H9 (cell line): ENCODE data around the gene TRPV5. TPM values are rescaled to one million over a fixed set of nuclear protein-coding genes. Genes with fewer than 3 reads are reported as not detected.

Source experiments
- DNase-seq: peaks from one replicate; pipeline ENCODE4 v3.0.0-alpha.2; 2017
- H2AFZ ChIP-seq: one replicate; pipeline ENCODE4 v1.6.1; 2013; ENCODE audit warnings: mild to moderate bottlenecking, low read length, control low read depth, moderate library complexity
- H2AK5ac ChIP-seq: 2 replicates; pipeline ENCODE4 v1.6.1; 2013; ENCODE audit warnings: low read length, control low read depth, mixed read lengths; ENCODE audit not compliant: insufficient read length
- H2BK120ac ChIP-seq: one replicate; pipeline ENCODE4 v1.6.1; 2013; ENCODE audit warnings: low read depth, mild to moderate bottlenecking, low read length, control low read depth, inconsistent platforms; ENCODE audit not compliant: poor library complexity, severe bottlenecking
- H2BK12ac ChIP-seq: 2 replicates; pipeline ENCODE4 v1.6.1; 2013; ENCODE audit warnings: low read length, control low read depth, mixed read lengths, low read depth; ENCODE audit not compliant: insufficient read length
- H2BK15ac ChIP-seq: 2 replicates; pipeline ENCODE4 v1.6.1; 2013; ENCODE audit warnings: low read depth, low read length, control low read depth
- H2BK20ac ChIP-seq: one replicate; pipeline ENCODE4 v1.6.1; 2013; ENCODE audit warnings: low read depth, mild to moderate bottlenecking, low read length, control low read depth, inconsistent platforms; ENCODE audit not compliant: poor library complexity, severe bottlenecking
- H2BK5ac ChIP-seq: 2 replicates; pipeline ENCODE4 v1.6.1; 2013; ENCODE audit warnings: low read length, control low read depth, mixed read lengths; ENCODE audit not compliant: insufficient read length
- H3K14ac ChIP-seq: 2 replicates; pipeline ENCODE4 v1.6.1; 2013; ENCODE audit warnings: low read length, control low read depth; ENCODE audit not compliant: insufficient read depth
- H3K18ac ChIP-seq: 2 replicates; pipeline ENCODE4 v1.6.1; 2013; ENCODE audit warnings: low read depth, mild to moderate bottlenecking, mixed read lengths, low read length, control low read depth; ENCODE audit not compliant: insufficient read length
- H3K23ac ChIP-seq: 2 replicates; pipeline ENCODE4 v1.6.1; 2013; ENCODE audit warnings: low read length, control low read depth, mixed read lengths, low read depth; ENCODE audit not compliant: insufficient read length
- H3K23me2 ChIP-seq: 2 replicates; pipeline ENCODE4 v1.6.1; 2013; ENCODE audit warnings: low read depth, mild to moderate bottlenecking, mixed read lengths, low read length, control low read depth; ENCODE audit not compliant: insufficient read length, poor library complexity, severe bottlenecking
- H3K27ac ChIP-seq: 2 replicates; pipeline ENCODE4 v1.5.1; 2013; ENCODE audit warnings: low read length, control low read depth, mixed read lengths, low read depth; ENCODE audit not compliant: insufficient read length
- H3K27me3 ChIP-seq: 2 replicates; pipeline ENCODE4 v1.6.1; 2013; ENCODE audit warnings: low read length, control low read depth, inconsistent platforms; ENCODE audit not compliant: insufficient read depth
- H3K4ac ChIP-seq: 2 replicates; pipeline ENCODE4 v1.6.1; 2013; ENCODE audit warnings: low read depth, mild to moderate bottlenecking, control low read depth, inconsistent platforms, low read length, moderate library complexity
- H3K4me1 ChIP-seq: 2 replicates; pipeline ENCODE4 v1.6.1; 2013; ENCODE audit warnings: low read length, control low read depth, inconsistent platforms; ENCODE audit not compliant: insufficient read depth
- H3K4me2 ChIP-seq: 2 replicates; pipeline ENCODE4 v1.6.1; 2013; ENCODE audit warnings: low read length, control low read depth, mixed read lengths; ENCODE audit not compliant: insufficient read length, insufficient read depth
- H3K56ac ChIP-seq: 2 replicates; pipeline ENCODE4 v1.6.1; 2013; ENCODE audit warnings: low read depth, mild to moderate bottlenecking, mixed read lengths, low read length, control low read depth; ENCODE audit not compliant: insufficient read length
- H3K79me1 ChIP-seq: 2 replicates; pipeline ENCODE4 v1.6.1; 2013; ENCODE audit warnings: low read depth, mild to moderate bottlenecking, moderate library complexity, low read length, control low read depth, inconsistent platforms; ENCODE audit not compliant: insufficient read depth, poor library complexity, severe bottlenecking
- H3K79me2 ChIP-seq: 2 replicates; pipeline ENCODE4 v1.6.1; 2013; ENCODE audit warnings: low read length, control low read depth, inconsistent platforms; ENCODE audit not compliant: insufficient read depth
- H3K9ac ChIP-seq: 2 replicates; pipeline ENCODE4 v1.6.1; 2013; ENCODE audit warnings: low read length, control low read depth, mixed read lengths; ENCODE audit not compliant: insufficient read length; ENCODE audit errors: extremely low read depth
- H3K9me3 ChIP-seq: one replicate; pipeline ENCODE4 v1.6.1; 2013; ENCODE audit warnings: low read depth, low read length, inconsistent platforms; ENCODE audit not compliant: control insufficient read depth
- H3T11ph ChIP-seq: one replicate; pipeline ENCODE4 v1.6.1; 2013; ENCODE audit warnings: mild to moderate bottlenecking, low read length, control low read depth, inconsistent platforms
- H4K20me1 ChIP-seq: one replicate; pipeline ENCODE4 v1.6.1; 2013; ENCODE audit not compliant: control insufficient read depth, insufficient read length, insufficient read depth
- H4K5ac ChIP-seq: 2 replicates; pipeline ENCODE4 v1.6.1; 2013; ENCODE audit warnings: low read depth, mild to moderate bottlenecking, mixed read lengths, low read length, control low read depth; ENCODE audit not compliant: insufficient read length
- H4K8ac ChIP-seq: replicated peaks from 2 replicates; pipeline ENCODE4 v1.6.1; 2013; ENCODE audit warnings: low read length, control low read depth, mixed read lengths, low read depth; ENCODE audit not compliant: insufficient read length
- H4K91ac ChIP-seq: 2 replicates; pipeline ENCODE4 v1.6.1; 2013; ENCODE audit warnings: low read depth, mild to moderate bottlenecking, moderate library complexity, mixed read lengths, low read length, control low read depth; ENCODE audit not compliant: insufficient read length
- H3K27ac Mint-ChIP-seq, 3 experiments: 2 replicates in 2 of 3; 3 replicates in 1 of 3; pipeline ENCODE4 v1.8.0; 2020 to 2021; ENCODE audit warnings: mixed read lengths in 3 of 3, mild to moderate bottlenecking in 1 of 3, moderate library complexity in 1 of 3
- H3K27me3 Mint-ChIP-seq: 2 replicates; pipeline ENCODE4 v1.8.0; 2021; ENCODE audit warnings: low read depth, mild to moderate bottlenecking, moderate library complexity, mixed read lengths
- H3K36me3 Mint-ChIP-seq, 3 experiments: 2 replicates in 2 of 3; 3 replicates in 1 of 3; pipeline ENCODE4 v1.8.0; 2020 to 2021; ENCODE audit warnings: low read depth in 3 of 3, mixed read lengths in 3 of 3; ENCODE audit not compliant: insufficient read depth in 1 of 3
- H3K4me1 Mint-ChIP-seq, 2 experiments: 2 replicates each; pipeline ENCODE4 v1.8.0; 2020; ENCODE audit warnings: mixed read lengths in 2 of 2
- H3K4me3 Mint-ChIP-seq, 2 experiments: 2 replicates in 1 of 2; 3 replicates in 1 of 2; pipeline ENCODE4 v1.8.0; 2020 to 2021; ENCODE audit warnings: mild to moderate bottlenecking in 2 of 2, mixed read lengths in 2 of 2, moderate library complexity in 1 of 2
- H3K9me3 Mint-ChIP-seq, 2 experiments: 2 replicates in 1 of 2; 3 replicates in 1 of 2; pipeline ENCODE4 v1.8.0; 2020; ENCODE audit warnings: mild to moderate bottlenecking in 2 of 2, mixed read lengths in 2 of 2, moderate library complexity in 1 of 2
- WGBS: extraction: QIAGEN DNeasy Blood & Tissue Kit; methylation state at CpG from one replicate; pipeline ENCODE4 v1.1.7; 2013; ENCODE audit warnings: missing lambda C conversion rate, low lambda C conversion rate, mixed read lengths; ENCODE audit not compliant: insufficient read length; ENCODE audit errors: extremely low coverage; 5-methylcytosine and 5-hydroxymethylcytosine counted together
- total RNA-seq: library from RNA; stranded (reverse); gene quantifications from 2 replicates; pipeline ENCODE4 v1.2.1, GENCODE V29; 2021
- TF ChIP-seq, protein P1 (sequence below): fragments of 200-600 bp; sonication (generic); conservative IDR thresholded peaks from 3 replicates; pipeline ENCODE4 v1.8.0; 2021; ENCODE audit warnings: antibody characterized with exemption, mild to moderate bottlenecking

TRPV5 gene
- total RNA-seq, 1 experiment from 2014 or later = not detected

DNA sequence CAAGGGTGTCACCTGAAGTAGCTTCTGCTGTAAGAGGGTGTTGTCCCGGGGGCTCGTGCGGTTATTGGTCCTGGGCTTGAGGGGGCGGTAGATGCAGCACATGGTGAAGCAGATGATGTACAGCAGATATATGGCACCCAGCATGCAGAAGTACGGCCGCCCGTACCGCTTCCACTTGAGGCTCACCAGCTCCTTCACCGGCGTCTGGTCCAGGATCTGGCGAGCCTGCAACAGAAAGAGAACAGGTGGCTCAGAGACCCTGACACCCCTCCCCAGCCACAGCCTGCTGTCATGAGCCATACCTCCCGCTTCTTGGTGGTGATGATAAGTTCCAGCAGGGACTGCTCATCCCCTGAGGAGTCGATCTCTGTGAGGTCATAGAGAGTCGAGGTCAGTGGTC is 58.1 kb downstream of the TRPV5 start:
- TF ChIP-seq, protein P1, sequence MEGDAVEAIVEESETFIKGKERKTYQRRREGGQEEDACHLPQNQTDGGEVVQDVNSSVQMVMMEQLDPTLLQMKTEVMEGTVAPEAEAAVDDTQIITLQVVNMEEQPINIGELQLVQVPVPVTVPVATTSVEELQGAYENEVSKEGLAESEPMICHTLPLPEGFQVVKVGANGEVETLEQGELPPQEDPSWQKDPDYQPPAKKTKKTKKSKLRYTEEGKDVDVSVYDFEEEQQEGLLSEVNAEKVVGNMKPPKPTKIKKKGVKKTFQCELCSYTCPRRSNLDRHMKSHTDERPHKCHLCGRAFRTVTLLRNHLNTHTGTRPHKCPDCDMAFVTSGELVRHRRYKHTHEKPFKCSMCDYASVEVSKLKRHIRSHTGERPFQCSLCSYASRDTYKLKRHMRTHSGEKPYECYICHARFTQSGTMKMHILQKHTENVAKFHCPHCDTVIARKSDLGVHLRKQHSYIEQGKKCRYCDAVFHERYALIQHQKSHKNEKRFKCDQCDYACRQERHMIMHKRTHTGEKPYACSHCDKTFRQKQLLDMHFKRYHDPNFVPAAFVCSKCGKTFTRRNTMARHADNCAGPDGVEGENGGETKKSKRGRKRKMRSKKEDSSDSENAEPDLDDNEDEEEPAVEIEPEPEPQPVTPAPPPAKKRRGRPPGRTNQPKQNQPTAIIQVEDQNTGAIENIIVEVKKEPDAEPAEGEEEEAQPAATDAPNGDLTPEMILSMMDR = no peak
- Histone ChIP-seq H3K79me2 (no peaks in the 10 kb centered on the region), H3K56ac (no peak overlapping the region), H2BK12ac (no peak overlapping the region), H3K23ac (no peak overlapping the region), H2BK5ac (no peak overlapping the region), H4K8ac (no peak overlapping the region), H3K9me3 (no peaks in the 10 kb centered on the region), H3K18ac (no peak overlapping the region), H4K91ac (no peak overlapping the region), H3K4me1 (no peaks in the 10 kb centered on the region), H3K9ac (no peak overlapping the region), H3K27me3 (no peaks in the 10 kb centered on the region), H2AK5ac (no peak overlapping the region), H3K23me2 (no peaks in the 10 kb centered on the region), H3K14ac (no peak overlapping the region), H3K4ac (no peak overlapping the region), H3T11ph (no peak overlapping the region), H2BK120ac (no peak overlapping the region), H2AFZ (no peak overlapping the region), H2BK15ac (no peak overlapping the region), H3K27ac (no peak overlapping the region), H3K4me2 (no peak overlapping the region), H4K20me1 (no peaks in the 10 kb centered on the region), H2BK20ac (no peak overlapping the region), H3K79me1 (no peaks in the 10 kb centered on the region), H4K5ac (no peak overlapping the region)
- Mint-ChIP-seq H3K9me3 (peaks cover 0 to 9% of the 10 kb centered on the region in 2 experiments; a peak in 2 of 5 replicates), H3K27me3 (peaks cover 8% of the 10 kb centered on the region), H3K27ac (peak overlapping the region in 1 of 3 experiments; percentile 80; a peak in 1 of 7 replicates), H3K4me3 (no peak overlapping the region), H3K4me1 (no peaks in the 10 kb centered on the region), H3K36me3 (peaks cover 0 to 16% (median 5%) of the 10 kb centered on the region in 3 experiments; a peak in 4 of 7 replicates)
- WGBS = no CpG with 5 or more reads among the region's 14 CpGs
- no peak for DNase-seq
